Caco-2 (cell line): ENCODE results near the gene NIF3L1. TPM values are rescaled to one million over a fixed set of nuclear protein-coding genes. Genes with fewer than 3 reads are reported as not detected.

Experiments used
- Bru-seq: library from RNA; stranded (reverse); fragments of 400-500 nt; gene quantifications from one replicate; lab custom pipeline; 2021; lab: Mats Ljungman, UMichigan
- BruChase-seq, 2 experiments: library from RNA; stranded (reverse); fragments of 400-500 nt; gene quantifications; one replicate each; lab custom pipeline; 2021; lab: Mats Ljungman, UMichigan
- BruUV-seq: library from RNA; stranded (reverse); fragments of 400-500 nt; replicated peaks from 2 replicates; lab custom pipeline; 2021; lab: Mats Ljungman, UMichigan
- CTCF ChIA-PET: fragments of 300-600 bp; sonication (Branson Sonifier 250); formaldehyde crosslinking; loops from one replicate; lab custom pipeline; 2022; ENCODE audit warnings: antibody characterized with exemption; lab: Charles Lee
- POLR2A ChIA-PET: fragments of 300-600 bp; sonication (Branson Sonifier 250); formaldehyde crosslinking; loops from one replicate; lab custom pipeline; 2022; ENCODE audit warnings: antibody characterized with exemption; lab: Charles Lee
- DNase-seq, 2 experiments: peaks; one replicate each; pipeline versions ENCODE4 v3.0.0 to v3.0.0-alpha.2; 2020 to 2022
- H3K27me3 ChIP-seq: replicated peaks from 2 replicates; pipeline ENCODE4 v1.6.0; 2011; ENCODE audit warnings: low read length; ENCODE audit not compliant: control insufficient read depth, insufficient read depth
- H3K36me3 ChIP-seq: 2 replicates; pipeline ENCODE4 v1.5.1; 2011; ENCODE audit warnings: low read length; ENCODE audit not compliant: control insufficient read depth, insufficient read depth
- H3K4me1 ChIP-seq: fragments of 250-450 bp; sonication (Bioruptor Pico); 2 replicates; pipeline ENCODE4 v1.5.1; 2020; ENCODE audit warnings: mild to moderate bottlenecking
- H3K4me3 ChIP-seq: 2 replicates; pipeline ENCODE4 v1.5.1; 2011; ENCODE audit warnings: low read depth, mild to moderate bottlenecking, control low read depth, low read length
- H3K9me3 ChIP-seq: fragments of 250-450 bp; sonication (Bioruptor Pico); 2 replicates; pipeline ENCODE4 v1.5.1; 2020; ENCODE audit warnings: mild to moderate bottlenecking, moderate library complexity
- H3K27ac Mint-ChIP-seq: one replicate; pipeline ENCODE4 v1.8.0; 2022; ENCODE audit warnings: mixed read lengths; ENCODE audit not compliant: unreplicated experiment
- H3K27me3 Mint-ChIP-seq: one replicate; pipeline ENCODE4 v1.8.0; 2022; ENCODE audit warnings: mixed read lengths; ENCODE audit not compliant: insufficient read depth, unreplicated experiment
- H3K36me3 Mint-ChIP-seq: one replicate; pipeline ENCODE4 v1.8.0; 2022; ENCODE audit warnings: mild to moderate bottlenecking, mixed read lengths; ENCODE audit not compliant: insufficient read depth, unreplicated experiment
- H3K4me1 Mint-ChIP-seq: one replicate; pipeline ENCODE4 v1.8.0; 2022; ENCODE audit warnings: low read depth, mixed read lengths; ENCODE audit not compliant: unreplicated experiment
- H3K4me3 Mint-ChIP-seq: one replicate; pipeline ENCODE4 v1.8.0; 2022; ENCODE audit warnings: mild to moderate bottlenecking, moderate library complexity, mixed read lengths; ENCODE audit not compliant: unreplicated experiment
- H3K9me3 Mint-ChIP-seq: one replicate; pipeline ENCODE4 v1.8.0; 2022; ENCODE audit warnings: mixed read lengths; ENCODE audit not compliant: unreplicated experiment
- CTCF ChIP-seq, 2 experiments: fragments of 200-600 bp in 1 of 2; IDR thresholded peaks; 1 replicate in 1 of 2; 2 replicates in 1 of 2; pipeline versions ENCODE4 v1.5.1 to v1.8.0; 2011 to 2022; ENCODE audit warnings: antibody characterized with exemption in 1 of 2, control low read depth in 1 of 2, inconsistent platforms in 1 of 2, low read depth in 1 of 2, low read length in 1 of 2, mild to moderate bottlenecking in 1 of 2, moderate library complexity in 1 of 2; ENCODE audit not compliant: insufficient read depth in 1 of 2, severe bottlenecking in 1 of 2, unreplicated experiment in 1 of 2
- intact Hi-C: fragments of 100-400 bp; cut with micrococcal nuclease; formaldehyde crosslinking; loops from one replicate; pipeline ENCODE4 v1.10.0; 2022; ENCODE audit not compliant: unreplicated experiment
- long read RNA-seq: library from polyadenylated mRNA; stranded (forward); transcript quantifications from one replicate; pipeline ENCODE4 v2.0.0, GENCODE V29; 2022
- total RNA-seq: library from RNA; stranded (reverse); gene quantifications from 2 replicates; pipeline ENCODE4 v1.2.3, GENCODE V29; 2022

The NIF3L1 gene
- 40.7 and 49.7 TPM in 2 replicates for total RNA-seq
- Bru-seq, nascent RNA = percentile 82 among the genes with signal in this experiment
- BruChase-seq, experiment 1, labeled RNA remaining after a 2-hour chase = percentile 85 among the genes with signal in this experiment
- percentile 78 among the genes with signal in this experiment for BruChase-seq, experiment 2, labeled RNA remaining after a 6-hour chase
- long read RNA-seq, transcript NIF3L1-202 (7 exons, 1,680 nt) = major isoform, 20 of 68 reads
- long read RNA-seq, transcript NIF3L1-201 (7 exons, 1,626 nt) = minor isoform, 6 of 68 reads
- long read RNA-seq, partial matches to known transcripts = 17 of 68 reads
- long read RNA-seq, other reads (novel, unspliced or antisense) = 25 of 68 reads

GRCh38 chr2:200888704-200889625, at the start of gene NIF3L1, which contains the start of gene PPIL3:
NIF3L1 (plus strand) TSS chr2:200889371; CDS start chr2:200891944, 2,573 bp downstream.
PPIL3 (minus strand) TSS chr2:200889077; CDS start chr2:200887615, 1,462 bp downstream.
- Histone ChIP-seq H3K36me3 (no peaks in the 10 kb centered on the region), H3K27me3 (no peaks in the 10 kb centered on the region), H3K4me1 (0 out of 2 replicates have a peak, but pooled peaks cover 3% of the 10 kb centered on the region), H3K4me3 (peak within 1 kb of the TSS; percentile 56), H3K9me3 (no peaks in the 10 kb centered on the region)
- peak within 1 kb of the TSS; percentile 97 for H3K27ac Mint-ChIP-seq
- ChIA-PET CTCF (interaction anchor here (0.7 to 1.6 kb wide), 6 partner anchors 13 to 343 kb away, joined by 3 to 7 read pairs (median 4); partner anchors contain the start of genes CASP10 and CLK1), POLR2A (interaction anchor here (0.6 to 1.7 kb wide), 11 partner anchors 12 to 563 kb away, joined by 3 to 28 read pairs (median 4); partner anchors contain the start of genes CASP10, CLK1, ORC2 and STRADB)
- no peaks in the 10 kb centered on the region for H3K27me3 Mint-ChIP-seq
- intact Hi-C loops = loop anchor here (1.0 to 5.0 kb wide), 6 partner anchors 25 to 363 kb away; partner anchors contain the start of genes BZW1, CFLAR, CLK1 and HYCC2
- H3K4me3 Mint-ChIP-seq = peak within 1 kb of the TSS; percentile 89
- H3K4me1 Mint-ChIP-seq = peaks cover 19% of the 10 kb centered on the region
- TSS peak; percentile 58 for BruUV-seq
- no peak for TF ChIP-seq CTCF (IDR thresholded peaks at IDR 0.05; ENCODE audit: insufficient read depth in 1 of 2, low read depth in 1 of 2, low read length in 1 of 2, severe bottlenecking in 1 of 2, unreplicated experiment in 1 of 2)
- peaks cover 41% of the 10 kb centered on the region for H3K36me3 Mint-ChIP-seq
- H3K9me3 Mint-ChIP-seq = no peaks in the 10 kb centered on the region
- DNase-seq = peak; percentile 98 to 99

GRCh38 chr2:200839513-200839912, 49.7 kb upstream of the NIF3L1 start:
- no peaks in the 10 kb centered on the region for H3K36me3 Mint-ChIP-seq
- intact Hi-C loops = no loop called here

More at GRCh38 chr2:200839513-200839912, 49.7 kb upstream of the NIF3L1 start:
- Histone ChIP-seq H3K36me3 (no peaks in the 10 kb centered on the region), H3K4me1 (no peaks in the 10 kb centered on the region), H3K4me3 (no peak overlapping the region), H3K9me3 (peaks cover 12% of the 10 kb centered on the region), H3K27me3 (no peaks in the 10 kb centered on the region)
- H3K4me3 Mint-ChIP-seq = no peak overlapping the region
- POLR2A ChIA-PET = no interaction called here
- H3K4me1 Mint-ChIP-seq = no peaks in the 10 kb centered on the region
- peaks cover 3% of the 10 kb centered on the region for H3K27me3 Mint-ChIP-seq
- BruUV-seq = no TSS peak
- DNase-seq = no peak
- H3K27ac Mint-ChIP-seq = no peak overlapping the region
- no peak for TF ChIP-seq CTCF (IDR thresholded peaks at IDR 0.05; ENCODE audit: insufficient read depth in 1 of 2, low read depth in 1 of 2, low read length in 1 of 2, severe bottlenecking in 1 of 2, unreplicated experiment in 1 of 2)
- H3K9me3 Mint-ChIP-seq = no peaks in the 10 kb centered on the region
- CTCF ChIA-PET = no interaction called here
